Liver (tissue), 9 donors: Measurements from ENCODE around the gene OTOF. TPM values are rescaled to one million over a fixed set of nuclear protein-coding genes. Genes with fewer than 3 reads are reported as not detected.

Experiments used
- DNase-seq: peaks from one replicate; pipeline ENCODE4 v3.0.0-alpha.2; 2017; ENCODE audit warnings: low spot score
- H3K27ac ChIP-seq, 2 donors: one replicate each; pipeline ENCODE4 v1.7.0; 2013; ENCODE audit warnings: inconsistent platforms in 2 of 2, low read length in 2 of 2, control low read depth in 1 of 2, low read depth in 1 of 2, mild to moderate bottlenecking in 1 of 2
- H3K27me3 ChIP-seq, 4 donors: one replicate each; pipeline versions ENCODE4 v1.6.1 to v1.7.0; 2013; ENCODE audit warnings: low read length in 3 of 4, inconsistent platforms in 1 of 4, mild to moderate bottlenecking in 1 of 4, moderate library complexity in 1 of 4; ENCODE audit not compliant: control insufficient read depth in 4 of 4, insufficient read depth in 4 of 4
- H3K36me3 ChIP-seq, 4 donors: one replicate each; pipeline versions ENCODE4 v1.6.1 to v1.7.0; 2013; ENCODE audit warnings: low read length in 3 of 4, mild to moderate bottlenecking in 3 of 4, low read depth in 1 of 4, moderate library complexity in 1 of 4; ENCODE audit not compliant: control insufficient read depth in 4 of 4, insufficient read depth in 3 of 4
- H3K4me1 ChIP-seq, 4 donors: one replicate each; pipeline versions ENCODE4 v1.6.1 to v1.7.0; 2013; ENCODE audit warnings: low read length in 3 of 4, mild to moderate bottlenecking in 3 of 4, moderate library complexity in 1 of 4; ENCODE audit not compliant: control insufficient read depth in 4 of 4, insufficient read depth in 4 of 4
- H3K4me3 ChIP-seq, 3 donors: one replicate each; pipeline versions ENCODE4 v1.6.1 to v1.7.0; 2013; ENCODE audit warnings: low read length in 3 of 3, control low read depth in 1 of 3, low read depth in 1 of 3, mild to moderate bottlenecking in 1 of 3
- H3K9ac ChIP-seq, 2 donors: one replicate each; pipeline ENCODE4 v1.7.0; 2013; ENCODE audit warnings: low read length in 2 of 2, mild to moderate bottlenecking in 2 of 2, moderate library complexity in 2 of 2, control low read depth in 1 of 2, low read depth in 1 of 2
- H3K9me3 ChIP-seq, 4 donors: one replicate each; pipeline versions ENCODE4 v1.6.1 to v1.7.0; 2013; ENCODE audit warnings: low read length in 3 of 4; ENCODE audit not compliant: control insufficient read depth in 4 of 4
- ATF3 ChIP-seq: IDR thresholded peaks from 2 replicates; pipeline ENCODE4 v1.6.1; 2016; ENCODE audit warnings: antibody characterized with exemption
- FOXA1 ChIP-seq: IDR thresholded peaks from 2 replicates; pipeline ENCODE4 v1.6.1; 2016; ENCODE audit warnings: antibody characterized with exemption
- FOXA2 ChIP-seq: IDR thresholded peaks from 2 replicates; pipeline ENCODE4 v1.6.1; 2016; ENCODE audit warnings: antibody characterized with exemption
- GABPA ChIP-seq, 2 donors: IDR thresholded peaks in 1 of 2; conservative IDR thresholded peaks in 1 of 2; 2 replicates each; pipeline ENCODE4 v1.6.1; 2016; ENCODE audit warnings: antibody characterized with exemption in 2 of 2, mild to moderate bottlenecking in 1 of 2, moderate library complexity in 1 of 2
- HNF4A ChIP-seq, 2 donors: conservative IDR thresholded peaks; 2 replicates each; pipeline ENCODE4 v1.6.1; 2016; ENCODE audit warnings: antibody characterized with exemption in 2 of 2, mild to moderate bottlenecking in 2 of 2
- HNF4G ChIP-seq: IDR thresholded peaks from 2 replicates; pipeline ENCODE4 v1.6.1; 2016; ENCODE audit warnings: antibody characterized with exemption
- JUND ChIP-seq, 2 donors: IDR thresholded peaks; 2 replicates each; pipeline ENCODE4 v1.6.1; 2016; ENCODE audit warnings: antibody characterized with exemption in 2 of 2
- MAX ChIP-seq: IDR thresholded peaks from 2 replicates; pipeline ENCODE4 v1.6.1; 2016; ENCODE audit warnings: antibody characterized with exemption
- NR2F2 ChIP-seq: IDR thresholded peaks from 2 replicates; pipeline ENCODE4 v1.6.1; 2016; ENCODE audit warnings: antibody characterized with exemption
- RAD21 ChIP-seq, 2 donors: IDR thresholded peaks; 2 replicates each; pipeline ENCODE4 v1.6.1; 2016; ENCODE audit warnings: antibody characterized with exemption in 2 of 2, mild to moderate bottlenecking in 2 of 2
- REST ChIP-seq: IDR thresholded peaks from 2 replicates; pipeline ENCODE4 v1.6.1; 2016; ENCODE audit warnings: antibody characterized with exemption, mild to moderate bottlenecking
- RXRA ChIP-seq, 2 donors: IDR thresholded peaks; 2 replicates each; pipeline ENCODE4 v1.6.1; 2017 to 2018; ENCODE audit warnings: antibody characterized with exemption in 2 of 2, mild to moderate bottlenecking in 1 of 2
- SP1 ChIP-seq: IDR thresholded peaks from 2 replicates; pipeline ENCODE4 v1.6.1; 2018; ENCODE audit warnings: antibody characterized with exemption, mild to moderate bottlenecking
- TAF1 ChIP-seq: conservative IDR thresholded peaks from 2 replicates; pipeline ENCODE4 v1.6.1; 2016; ENCODE audit warnings: antibody characterized with exemption, mild to moderate bottlenecking
- YY1 ChIP-seq: IDR thresholded peaks from 2 replicates; pipeline ENCODE4 v1.6.1; 2016; ENCODE audit warnings: antibody characterized with exemption, mild to moderate bottlenecking
- ZBTB33 ChIP-seq: IDR thresholded peaks from 2 replicates; pipeline ENCODE4 v1.6.1; 2016; ENCODE audit warnings: antibody characterized with exemption
- WGBS: extraction: QIAGEN DNeasy Blood & Tissue Kit; methylation state at CpG from one replicate; pipeline ENCODE4 v1.1.7; 2013; 5-methylcytosine and 5-hydroxymethylcytosine counted together
- polyA plus RNA-seq, 2 donors: library from polyadenylated mRNA; stranded (reverse) in 1 of 2; unstranded in 1 of 2; fragments of 200-250 nt in 1 of 2; fragments of >200 nt in 1 of 2; fragmentation: Nextera tagmentation in 1 of 2; extraction: Ambion mirVana in 1 of 2; gene quantifications; one replicate each; pipeline versions ENCODE4 v1.2.1 to v1.2.3, GENCODE V29; 2013 to 2015
- total RNA-seq, 2 donors: library from RNA; depleted of rRNA; stranded (reverse); fragments of >200 nt; gene quantifications; one replicate each; pipeline ENCODE4 v1.2.3, GENCODE V29; 2014
- donor health status: healthy.
- donor health status: healthy.
- donor health status: healthy.
- donor health status: healthy.
- donor health status: healthy.

Gene OTOF
- total and polyA plus RNA-seq, 4 donors = 0.06 to 0.28 (median 0.07) TPM; not detected in 1

GRCh38 chr2:26474261-26474785 lies 3.6 kb downstream of the OTOF start:
- DNase-seq = no peak
- 97% methylated on average over 14 of the region's 14 CpGs for WGBS
- TF ChIP-seq FOXA1 (no peak), FOXA2 (no peak), ATF3 (no peak), REST (no peak), HNF4A (conservative IDR thresholded peaks at IDR 0.05) (no peak), MAX (no peak), RXRA (IDR thresholded peaks at IDR 0.05) (no peak), ZBTB33 (no peak), JUND (IDR thresholded peaks at IDR 0.05) (no peak), TAF1 (no peak), HNF4G (no peak), YY1 (no peak)
- no peak overlapping the region for H3K27ac ChIP-seq
- H3K4me1 ChIP-seq = no peaks in the 10 kb centered on the region
- peaks cover 0 to 5% (median under 1%) of the 10 kb centered on the region in 4 donors for H3K9me3 ChIP-seq
- no peaks in the 10 kb centered on the region for H3K36me3 ChIP-seq
- H3K27me3 ChIP-seq = no peaks in the 10 kb centered on the region
- no peak overlapping the region for H3K4me3 ChIP-seq
- H3K9ac ChIP-seq = no peak overlapping the region

DNA sequence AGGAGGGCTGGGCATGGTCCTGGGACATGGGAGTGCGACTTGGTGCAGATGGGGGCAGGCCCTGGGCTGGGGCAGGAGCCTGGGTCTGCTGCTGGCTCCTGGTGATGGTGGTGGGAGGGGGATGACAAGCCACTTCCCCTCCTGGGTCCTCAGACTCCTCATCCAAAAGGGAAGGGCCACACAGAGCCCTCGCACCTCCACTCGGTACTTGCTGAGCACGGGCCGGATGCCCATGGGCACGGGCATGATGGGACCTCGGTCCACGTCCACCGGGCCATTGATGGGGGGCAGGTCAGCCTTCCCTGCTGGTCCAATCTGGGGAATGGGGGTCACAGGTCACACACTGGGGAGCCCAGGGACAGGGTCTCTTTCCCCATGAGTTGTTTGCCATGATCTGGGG lies 4.1 kb downstream of the OTOF start:
- no peaks in the 10 kb centered on the region for H3K4me1 ChIP-seq
- no peak for DNase-seq
- H3K9me3 ChIP-seq = peaks cover 0 to 7% (median 3%) of the 10 kb centered on the region in 4 donors
- H3K27ac ChIP-seq = no peak overlapping the region
- H3K4me3 ChIP-seq = no peak overlapping the region
- H3K9ac ChIP-seq = no peak overlapping the region
- no peaks in the 10 kb centered on the region for H3K36me3 ChIP-seq
- no peaks in the 10 kb centered on the region for H3K27me3 ChIP-seq
- no peak for TF ChIP-seq RAD21 (IDR thresholded peaks at IDR 0.05)
- TF ChIP-seq FOXA1 = no peak
- no peak for TF ChIP-seq REST
- TF ChIP-seq TAF1 = no peak
- no peak for TF ChIP-seq HNF4G
- no peak for TF ChIP-seq JUND (IDR thresholded peaks at IDR 0.05)
- TF ChIP-seq GABPA (IDR thresholded peaks at IDR 0.05 in 1 of 2, conservative IDR thresholded peaks at IDR 0.05 in 1 of 2) = no peak
- no peak for TF ChIP-seq NR2F2
- no peak for TF ChIP-seq SP1
- no peak for TF ChIP-seq RXRA (IDR thresholded peaks at IDR 0.05)
- TF ChIP-seq FOXA2 = no peak
- TF ChIP-seq HNF4A (conservative IDR thresholded peaks at IDR 0.05) = no peak
- TF ChIP-seq MAX = no peak
- TF ChIP-seq ATF3 = no peak
- no peak for TF ChIP-seq ZBTB33
- TF ChIP-seq YY1 = no peak
- 97% methylated on average over 9 of the region's 9 CpGs for WGBS
